OCI-LY3 (cell line): ENCODE data around the gene CDK5R1.

Experiments used
- EZH2phosphoT487 ChIP-seq: fragments of 200-600 bp; shearing (Covaris generic); IDR thresholded peaks from 2 replicates; pipeline ENCODE4 v1.6.1; 2018; ENCODE audit warnings: antibody characterized with exemption, mixed run types, low read depth
- TF ChIP-seq, protein P1 (sequence below): fragments of 200-600, 300-600 bp; sonication (generic); IDR thresholded peaks from 2 replicates; pipeline ENCODE4 v1.5.1; 2014; ENCODE audit warnings: antibody characterized with exemption, low read length, low read depth

- TF ChIP-seq, protein P1, sequence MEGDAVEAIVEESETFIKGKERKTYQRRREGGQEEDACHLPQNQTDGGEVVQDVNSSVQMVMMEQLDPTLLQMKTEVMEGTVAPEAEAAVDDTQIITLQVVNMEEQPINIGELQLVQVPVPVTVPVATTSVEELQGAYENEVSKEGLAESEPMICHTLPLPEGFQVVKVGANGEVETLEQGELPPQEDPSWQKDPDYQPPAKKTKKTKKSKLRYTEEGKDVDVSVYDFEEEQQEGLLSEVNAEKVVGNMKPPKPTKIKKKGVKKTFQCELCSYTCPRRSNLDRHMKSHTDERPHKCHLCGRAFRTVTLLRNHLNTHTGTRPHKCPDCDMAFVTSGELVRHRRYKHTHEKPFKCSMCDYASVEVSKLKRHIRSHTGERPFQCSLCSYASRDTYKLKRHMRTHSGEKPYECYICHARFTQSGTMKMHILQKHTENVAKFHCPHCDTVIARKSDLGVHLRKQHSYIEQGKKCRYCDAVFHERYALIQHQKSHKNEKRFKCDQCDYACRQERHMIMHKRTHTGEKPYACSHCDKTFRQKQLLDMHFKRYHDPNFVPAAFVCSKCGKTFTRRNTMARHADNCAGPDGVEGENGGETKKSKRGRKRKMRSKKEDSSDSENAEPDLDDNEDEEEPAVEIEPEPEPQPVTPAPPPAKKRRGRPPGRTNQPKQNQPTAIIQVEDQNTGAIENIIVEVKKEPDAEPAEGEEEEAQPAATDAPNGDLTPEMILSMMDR: no peak
- no peak for TF ChIP-seq EZH2phosphoT487
Observed at GRCh38 chr17:32479074-32479617, 7.6 kb upstream of the CDK5R1 start.
